B cell (primary cell): ENCODE results near the gene XIRP2. TPM values are rescaled to one million over a fixed set of nuclear protein-coding genes. Genes with fewer than 3 reads are reported as not detected.

Experiments
- ATAC-seq: fragments of 200-7000 bp; cut with Tn5 transposase; one replicate; pipeline ENCODE4 v1.10.0; 2021; ENCODE audit warnings: low read depth, mild to moderate bottlenecking, moderate number of reproducible peaks, moderate library complexity
- CTCF ChIA-PET: fragments of 350-600 bp; sonication (Branson Sonifier 250); formaldehyde crosslinking; loops from one replicate; lab custom pipeline; 2021; ENCODE audit warnings: antibody characterized with exemption, inconsistent platforms; lab: Charles Lee
- POLR2A ChIA-PET: fragments of 350-600 bp; sonication (Branson Sonifier 250); formaldehyde crosslinking; loops from one replicate; lab custom pipeline; 2021; ENCODE audit warnings: antibody characterized with exemption; lab: Charles Lee
- DNase-seq: peaks from one replicate; pipeline ENCODE4 v3.0.0; 2013
- H2AFZ ChIP-seq: 2 replicates; pipeline ENCODE4 v1.6.1; 2012; ENCODE audit warnings: mild to moderate bottlenecking, low read depth, low read length; ENCODE audit not compliant: insufficient read depth, poor library complexity, severe bottlenecking
- H3K27ac ChIP-seq, 2 donors: 1 replicate in 1 of 2; 2 replicates in 1 of 2; pipeline ENCODE4 v1.5.1; 2012 to 2013; ENCODE audit warnings: low read length in 2 of 2, mild to moderate bottlenecking in 2 of 2, moderate library complexity in 1 of 2
- H3K27me3 ChIP-seq, 4 experiments: fragments of 200-600 bp in 1 of 4; sonication (generic) in 1 of 4; replicated peaks in 1 of 4; 1 replicate in 2 of 4; 2 replicates in 2 of 4; pipeline versions ENCODE4 v1.6.1 to v1.7.0; 2013 to 2016; ENCODE audit warnings: low read length in 3 of 4, mild to moderate bottlenecking in 2 of 4, mixed read lengths in 1 of 4, moderate library complexity in 1 of 4; ENCODE audit not compliant: insufficient read depth in 4 of 4, control insufficient read depth in 3 of 4; ENCODE audit errors: control extremely low read depth in 1 of 4
- H3K36me3 ChIP-seq, 2 experiments: replicated peaks in 1 of 2; 1 replicate in 1 of 2; 2 replicates in 1 of 2; pipeline versions ENCODE4 v1.6.1 to v1.7.1; 2013; ENCODE audit warnings: low read length in 1 of 2; ENCODE audit not compliant: insufficient read depth in 2 of 2, control insufficient read depth in 1 of 2; ENCODE audit errors: control extremely low read depth in 1 of 2, extremely low read depth in 1 of 2
- H3K4me1 ChIP-seq, 2 donors: fragments of 200-600 bp in 1 of 2; sonication (generic) in 1 of 2; 1 replicate in 1 of 2; 2 replicates in 1 of 2; pipeline versions ENCODE4 v1.5.1 to v1.6.1; 2013 to 2017; ENCODE audit warnings: low read length in 2 of 2; ENCODE audit not compliant: control insufficient read depth in 2 of 2, insufficient read depth in 2 of 2
- H3K4me2 ChIP-seq: replicated peaks from 2 replicates; pipeline ENCODE3; 2012; ENCODE audit warnings: mild to moderate bottlenecking, low read depth, low read length; ENCODE audit not compliant: poor library complexity, severe bottlenecking
- H3K4me3 ChIP-seq, 5 experiments: fragments of 200-600 bp in 1 of 5; sonication (generic) in 1 of 5; 1 replicate in 3 of 5; 2 replicates in 2 of 5; pipeline versions ENCODE4 v1.5.1 to v1.7.0; 2011 to 2016; ENCODE audit warnings: low read length in 4 of 5, mild to moderate bottlenecking in 4 of 5, low read depth in 2 of 5, control low read depth in 1 of 5, moderate library complexity in 1 of 5; ENCODE audit not compliant: insufficient read depth in 1 of 5; ENCODE audit errors: control extremely low read depth in 1 of 5, extremely low read depth in 1 of 5
- H3K79me2 ChIP-seq: fragments of 200-600 bp; sonication (generic); one replicate; pipeline ENCODE4 v1.6.0; 2016; ENCODE audit warnings: low read length; ENCODE audit not compliant: control insufficient read depth, insufficient read depth
- H3K9ac ChIP-seq: fragments of 200-600 bp; sonication (generic); 2 replicates; pipeline ENCODE4 v1.6.1; 2017; ENCODE audit warnings: mild to moderate bottlenecking, low read length, moderate library complexity
- H3K9me3 ChIP-seq, 3 donors: one replicate each; pipeline versions ENCODE4 v1.6.1 to v1.7.1; 2013; ENCODE audit warnings: low read length in 2 of 3; ENCODE audit not compliant: control insufficient read depth in 2 of 3, insufficient read depth in 1 of 3; ENCODE audit errors: control extremely low read depth in 1 of 3
- H4K20me1 ChIP-seq: 2 replicates; pipeline ENCODE4 v1.6.0; 2012; ENCODE audit warnings: mild to moderate bottlenecking, low read length; ENCODE audit not compliant: insufficient read depth, control insufficient read depth, poor library complexity, severe bottlenecking
- H3K27ac Mint-ChIP-seq: one replicate; pipeline ENCODE4 v1.8.0; 2021; ENCODE audit warnings: mixed read lengths
- H3K27me3 Mint-ChIP-seq: one replicate; pipeline ENCODE4 v1.8.0; 2021; ENCODE audit warnings: mixed read lengths
- H3K4me1 Mint-ChIP-seq: one replicate; pipeline ENCODE4 v1.8.0; 2021; ENCODE audit warnings: mixed read lengths
- H3K4me3 Mint-ChIP-seq: one replicate; pipeline ENCODE4 v1.8.0; 2021; ENCODE audit warnings: mixed read lengths
- H3K9me3 Mint-ChIP-seq: one replicate; pipeline ENCODE4 v1.8.0; 2022; ENCODE audit warnings: mixed read lengths; ENCODE audit not compliant: insufficient read depth
- CTCF ChIP-seq: fragments of 200-600 bp; IDR thresholded peaks from one replicate; pipeline ENCODE4 v1.8.0; 2022; ENCODE audit warnings: antibody characterized with exemption, mild to moderate bottlenecking
- EZH2 ChIP-seq: IDR thresholded peaks from 2 replicates; pipeline ENCODE4 v1.6.1; 2012; ENCODE audit warnings: borderline replicate concordance, low read depth, mild to moderate bottlenecking, moderate library complexity, low read length; ENCODE audit not compliant: insufficient read depth, poor library complexity, severe bottlenecking
- WGBS: methylation state at CpG from one replicate; pipeline ENCODE4 v1.1.5; 2013; ENCODE audit warnings: missing lambda C conversion rate; ENCODE audit not compliant: insufficient coverage; 5-methylcytosine and 5-hydroxymethylcytosine counted together
- intact Hi-C: fragments of 100-400 bp; cut with micrococcal nuclease; formaldehyde crosslinking; loops from one replicate; pipeline ENCODE4 v1.10.0; 2022
- polyA plus RNA-seq: library from polyadenylated mRNA; depleted of rRNA; stranded (reverse); fragments of >200 nt; gene quantifications from 2 replicates; pipeline ENCODE4 v1.2.3, GENCODE V29; 2012
- total RNA-seq, 2 donors: library from RNA; stranded (reverse); fragments of 120-200 nt in 1 of 2; gene quantifications; 1 replicate in 1 of 2; 2 replicates in 1 of 2; pipeline versions ENCODE4 v1.2.3 to v1.2.4, GENCODE V29; 2013 to 2022

XIRP2 gene
- total and polyA plus RNA-seq, 2 donors (not counting 1 experiment from before 2014, with no cell fraction given): not detected

- H3K27ac ChIP-seq: no peak overlapping the region
- Mint-ChIP-seq H3K9me3 (peaks cover 5% of the 10 kb centered on the region), H3K4me1 (no peaks in the 10 kb centered on the region), H3K4me3 (no peak overlapping the region), H3K27me3 (no peaks in the 10 kb centered on the region), H3K27ac (no peak overlapping the region)
- H4K20me1 ChIP-seq: no peaks in the 10 kb centered on the region
- H3K27me3 ChIP-seq: no peaks in the 10 kb centered on the region
- no peak overlapping the region for H2AFZ ChIP-seq
- ChIA-PET CTCF (interaction anchor here (0.9 to 1.9 kb wide), 2 partner anchors 11 to 854 kb away, joined by 3 to 11 read pairs; no protein-coding TSS in a partner anchor), POLR2A (no interaction called here)
- 82% methylated on average over 1 of the region's 5 CpGs for WGBS
- TF ChIP-seq EZH2 (no peak), CTCF (no peak)
- no peak overlapping the region for H3K4me3 ChIP-seq
- no peaks in the 10 kb centered on the region for H3K79me2 ChIP-seq
- H3K4me2 ChIP-seq: no peak overlapping the region
- DNase-seq (no peak), ATAC-seq (no peak)
- H3K4me1 ChIP-seq: no peaks in the 10 kb centered on the region
- intact Hi-C loops: loop anchor here (5.0 kb wide), 1 partner anchor 853 kb away; no protein-coding TSS in a partner anchor
- no peaks in the 10 kb centered on the region for H3K36me3 ChIP-seq
- no peak overlapping the region for H3K9ac ChIP-seq
- peaks cover 0 to 9% (median 7%) of the 10 kb centered on the region in 3 donors for H3K9me3 ChIP-seq
Observed at GRCh38 chr2:167264380-167264779, 376.1 kb downstream of the XIRP2 start.

GRCh38 chr2:167265004-167265403 lies 376.7 kb downstream of the XIRP2 start:
- intact Hi-C loops: no loop called here
- no peak for TF ChIP-seq CTCF
- TF ChIP-seq EZH2: no peak
- no peaks in the 10 kb centered on the region for H4K20me1 ChIP-seq
- no peak overlapping the region for H2AFZ ChIP-seq
- Mint-ChIP-seq H3K27me3 (no peaks in the 10 kb centered on the region), H3K4me3 (no peak overlapping the region), H3K27ac (no peak overlapping the region), H3K9me3 (peaks cover 10% of the 10 kb centered on the region), H3K4me1 (no peaks in the 10 kb centered on the region)
- ChIA-PET POLR2A (no interaction called here), CTCF (interaction anchor here (0.9 to 1.9 kb wide), 2 partner anchors 12 to 854 kb away, joined by 3 to 11 read pairs; no protein-coding TSS in a partner anchor)
- no peaks in the 10 kb centered on the region for H3K27me3 ChIP-seq
- no peak overlapping the region for H3K4me2 ChIP-seq
- H3K36me3 ChIP-seq: no peaks in the 10 kb centered on the region
- no CpG with 5 or more reads among the region's 2 CpGs for WGBS
- no peak overlapping the region for H3K27ac ChIP-seq
- no peak for ATAC-seq
- no peaks in the 10 kb centered on the region for H3K79me2 ChIP-seq
- no peak for DNase-seq
- no peak overlapping the region for H3K9ac ChIP-seq
- H3K4me1 ChIP-seq: no peaks in the 10 kb centered on the region
- H3K9me3 ChIP-seq: peaks cover 0 to 9% (median 7%) of the 10 kb centered on the region in 3 donors
- no peak overlapping the region for H3K4me3 ChIP-seq
